HTR-8/SVneo (cell line): Measurements from ENCODE around the gene NECAB2.

Source experiments
- DNase-seq: peaks from one replicate; pipeline ENCODE4 v3.0.0; 2011; ENCODE audit warnings: low spot score, mixed read lengths; ENCODE audit not compliant: insufficient read length
- FAIRE-seq: peaks from 2 replicates; lab custom pipeline; 2011; peaks lifted over from hg19 to GRCh38; lab: Jason Lieb, UNC

The NECAB2 gene

DNA sequence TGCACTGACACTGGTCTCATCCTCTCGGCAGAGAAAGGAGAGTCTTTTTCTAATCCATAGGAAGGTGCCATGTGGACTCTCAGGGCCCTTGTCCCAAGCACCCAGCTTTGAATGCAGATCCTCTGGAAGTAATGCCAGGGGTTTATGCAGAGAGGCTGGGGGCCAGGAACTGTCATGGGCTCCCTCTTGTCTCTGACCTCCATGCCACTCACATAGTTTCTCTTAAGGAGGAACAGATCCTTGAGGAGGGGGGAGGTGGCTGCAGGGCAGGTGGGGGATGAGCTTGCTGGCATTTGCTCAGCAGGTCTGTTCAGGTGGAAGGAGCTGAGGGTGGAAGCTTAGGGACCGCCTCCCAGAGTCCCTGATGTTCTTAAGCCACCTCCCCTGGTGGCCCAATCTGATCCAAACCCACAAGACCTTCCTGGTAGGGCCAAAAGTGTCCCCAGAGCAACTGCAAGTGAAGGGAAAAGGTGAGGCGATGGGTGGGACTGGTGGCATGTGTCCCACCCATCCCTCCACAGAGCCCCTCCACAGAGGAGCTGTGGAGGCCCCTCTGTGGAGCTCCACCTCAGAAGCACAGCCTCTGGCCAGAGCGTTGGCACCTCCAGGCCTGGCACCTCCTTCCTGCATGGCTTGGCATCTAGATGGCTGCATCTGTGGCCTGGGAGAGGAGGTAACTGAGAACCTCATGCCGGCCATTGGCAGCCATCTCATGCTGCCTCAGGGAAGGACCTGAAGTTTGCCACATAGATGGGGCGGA is 9.2 kb downstream of the NECAB2 start:
- DNase-seq (no peak), FAIRE-seq (no peak)

DNA sequence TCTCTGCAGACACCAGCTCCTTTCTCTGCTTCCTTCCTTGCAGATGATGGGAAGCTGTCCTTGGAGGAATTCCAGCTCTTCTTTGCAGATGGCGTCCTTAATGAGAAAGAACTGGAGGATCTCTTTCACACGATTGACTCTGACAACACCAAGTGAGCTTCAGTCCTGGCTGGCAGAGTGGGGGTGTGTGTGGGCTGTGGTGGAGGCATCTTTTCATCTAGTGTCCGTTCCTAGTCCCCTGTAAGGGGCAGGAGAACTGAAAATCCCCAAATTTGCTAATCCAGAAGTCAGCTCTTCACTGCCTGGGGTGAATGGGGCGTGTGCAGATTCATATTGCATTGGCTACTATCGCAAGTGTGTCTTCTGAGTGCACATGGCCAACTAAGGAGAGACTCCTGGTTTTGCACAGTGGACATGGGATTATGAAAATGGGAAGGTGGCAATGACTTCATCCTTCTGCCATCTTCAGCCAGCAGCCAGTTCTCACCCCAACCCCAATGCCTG is 10.4 kb downstream of the NECAB2 start:
- DNase-seq (no peak), FAIRE-seq (no peak)

DNA sequence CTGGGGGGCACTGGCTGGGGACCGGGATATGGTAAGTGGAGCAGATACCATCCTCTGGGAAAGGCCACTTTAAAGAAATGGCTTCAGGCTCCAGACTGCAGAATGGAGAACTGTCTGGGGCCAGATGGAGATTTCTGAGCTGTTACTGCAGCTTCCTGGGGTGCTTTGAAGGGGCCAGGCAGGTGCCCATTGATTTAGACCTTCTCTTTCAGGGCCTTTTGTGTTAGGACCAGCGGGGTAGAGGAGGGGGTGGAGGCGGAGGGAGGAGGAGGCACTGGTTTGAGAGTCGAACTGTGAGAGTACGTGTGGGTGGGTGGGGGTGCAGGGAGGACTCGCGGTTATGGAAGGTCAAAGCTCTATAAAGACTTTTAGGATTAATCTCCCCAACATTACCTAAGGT is 11.4 kb downstream of the NECAB2 start:
- no peak for FAIRE-seq
- no peak for DNase-seq

DNA sequence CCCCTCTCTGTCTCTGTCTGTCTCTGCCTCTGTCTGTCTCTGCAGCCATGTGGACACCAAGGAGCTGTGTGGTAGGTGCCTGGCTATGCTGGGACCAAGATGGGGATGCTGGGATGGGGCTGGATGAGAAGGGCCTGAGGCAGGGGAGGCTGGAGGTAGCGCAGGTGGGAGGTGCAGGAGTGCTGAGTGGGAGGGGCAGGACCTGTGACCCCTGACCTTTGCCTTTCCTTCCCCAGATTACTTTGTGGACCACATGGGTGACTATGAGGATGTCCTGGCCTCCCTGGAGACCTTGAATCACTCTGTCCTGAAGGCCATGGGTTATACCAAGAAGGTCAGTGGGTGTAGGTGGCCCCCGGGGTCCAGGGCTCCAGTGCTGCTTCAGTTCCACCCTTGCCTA is 12.8 kb downstream of the NECAB2 start:
- FAIRE-seq (no peak), DNase-seq (no peak)

DNA sequence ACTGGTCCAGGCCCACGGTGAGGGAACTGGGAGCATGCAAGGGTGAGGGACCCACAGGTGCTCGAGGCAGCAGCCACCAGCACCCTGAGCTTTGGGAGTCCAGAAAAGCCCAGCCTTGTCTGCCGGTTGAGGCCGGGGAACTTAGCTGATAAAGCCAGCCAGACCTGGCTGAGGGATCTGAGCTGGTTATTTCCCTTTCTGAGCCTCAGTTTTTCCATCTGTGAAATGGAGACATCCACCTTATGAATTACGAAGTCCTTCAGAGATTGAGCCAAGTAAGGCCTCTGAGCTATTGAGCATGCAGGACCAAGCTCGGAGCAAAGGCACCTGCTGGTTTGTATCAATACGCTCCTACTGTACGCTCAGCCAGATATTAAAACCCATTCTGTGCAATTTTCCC is 13.8 kb downstream of the NECAB2 start:
- FAIRE-seq (no peak), DNase-seq (no peak)

DNA sequence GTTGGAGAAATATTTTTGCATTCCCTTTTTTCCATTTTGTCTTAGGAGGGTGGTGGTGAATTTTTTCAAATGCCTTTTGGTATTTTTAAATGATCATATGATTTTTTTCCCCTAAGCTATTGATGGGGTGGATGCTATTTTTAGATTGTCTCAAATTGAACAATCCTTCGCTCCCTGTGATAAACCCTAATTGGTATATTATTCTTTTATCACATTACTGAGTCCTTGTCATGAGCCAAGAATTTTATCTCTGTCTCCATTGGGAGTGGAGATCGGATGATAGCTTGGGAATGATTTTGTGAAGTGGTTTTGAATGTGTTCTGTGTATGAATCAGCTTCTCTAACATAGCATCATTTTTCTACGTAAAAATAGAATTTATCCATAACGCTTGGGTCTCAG is 15.4 kb downstream of the NECAB2 start:
- FAIRE-seq (no peak), DNase-seq (no peak)

DNA sequence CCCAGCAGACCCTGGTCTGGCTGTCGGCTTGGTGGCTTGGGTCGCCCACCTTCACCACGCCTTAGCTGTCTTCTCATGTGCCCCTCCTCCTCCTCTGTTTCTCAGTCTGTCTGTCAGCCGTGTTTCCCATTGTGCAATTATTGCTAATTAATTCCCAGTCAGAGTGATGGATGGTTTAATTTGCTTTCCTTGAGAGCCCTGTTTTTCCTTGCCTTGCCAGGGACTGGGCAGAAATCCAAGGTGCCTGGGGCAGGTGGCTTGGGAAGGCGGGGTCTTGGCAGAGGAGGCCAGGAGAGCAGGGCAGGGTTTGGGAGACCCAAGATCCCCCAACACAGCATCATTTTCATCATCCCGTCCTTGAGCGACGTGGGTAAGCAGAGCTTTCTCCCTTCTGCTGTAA is 21.3 kb downstream of the NECAB2 start:
- no peak for FAIRE-seq
- DNase-seq, result no peak

DNA sequence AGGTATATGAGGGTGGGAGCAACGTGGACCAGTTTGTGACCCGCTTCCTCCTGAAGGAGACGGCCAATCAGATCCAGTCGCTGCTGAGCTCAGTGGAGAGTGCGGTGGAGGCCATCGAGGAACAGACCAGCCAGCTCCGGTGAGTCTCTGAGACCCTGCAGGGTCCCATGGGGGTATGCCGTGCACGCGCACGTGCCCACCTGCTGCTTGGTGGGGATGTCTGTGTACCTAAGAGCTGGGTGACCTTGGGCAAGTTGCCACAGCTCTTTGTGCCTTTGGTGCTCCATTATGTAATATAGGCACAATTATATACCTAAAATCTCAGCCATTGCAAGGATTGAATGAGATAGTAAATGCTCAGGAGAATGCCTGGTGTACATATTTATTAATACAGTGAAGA is 22.4 kb downstream of the NECAB2 start:
- FAIRE-seq, result no peak

DNA sequence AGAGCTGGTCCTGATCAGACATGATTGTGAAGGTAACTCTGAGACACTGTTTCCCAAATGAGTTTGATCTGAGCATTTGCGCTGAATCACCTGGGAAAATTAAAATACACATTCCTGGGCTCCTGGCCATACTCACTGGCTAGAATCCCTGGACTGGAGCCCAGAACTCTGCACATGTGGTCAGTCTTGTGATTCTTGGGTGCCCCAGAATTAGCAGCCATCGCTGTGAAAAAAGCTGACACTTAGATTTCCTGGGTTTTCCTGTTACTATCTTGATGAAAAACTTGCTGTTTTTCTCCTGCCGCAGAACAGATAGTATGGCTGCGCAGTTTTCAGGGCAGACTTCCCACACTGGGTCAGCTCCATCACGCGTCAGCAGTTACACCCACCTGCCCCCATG is 24.6 kb downstream of the NECAB2 start:
- DNase-seq (no peak), FAIRE-seq (no peak)

More for the DNA sequence above, 22.4 kb downstream of the NECAB2 start:
- no peak for DNase-seq

DNA sequence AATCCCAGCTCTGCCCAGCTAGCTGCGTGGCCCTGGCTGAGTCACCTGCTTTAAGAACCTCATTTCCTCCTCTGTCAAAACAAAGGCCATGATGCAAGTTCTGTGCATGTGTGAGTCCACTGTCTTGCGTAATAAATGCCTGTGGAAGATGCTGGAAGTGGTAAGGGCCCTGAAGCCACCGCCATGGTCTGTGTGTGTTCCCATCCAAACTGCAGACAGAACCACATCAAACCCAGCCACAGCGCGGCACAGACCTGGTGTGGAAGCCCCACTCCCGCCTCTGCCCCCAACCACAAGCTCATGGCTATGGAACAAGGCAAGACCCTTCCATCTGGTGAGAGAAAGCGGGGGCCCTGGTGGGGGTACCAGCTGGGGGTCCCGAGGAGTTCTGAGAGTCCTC is 26.0 kb downstream of the NECAB2 start:
- DNase-seq (peak; percentile 58), FAIRE-seq (no peak)

DNA sequence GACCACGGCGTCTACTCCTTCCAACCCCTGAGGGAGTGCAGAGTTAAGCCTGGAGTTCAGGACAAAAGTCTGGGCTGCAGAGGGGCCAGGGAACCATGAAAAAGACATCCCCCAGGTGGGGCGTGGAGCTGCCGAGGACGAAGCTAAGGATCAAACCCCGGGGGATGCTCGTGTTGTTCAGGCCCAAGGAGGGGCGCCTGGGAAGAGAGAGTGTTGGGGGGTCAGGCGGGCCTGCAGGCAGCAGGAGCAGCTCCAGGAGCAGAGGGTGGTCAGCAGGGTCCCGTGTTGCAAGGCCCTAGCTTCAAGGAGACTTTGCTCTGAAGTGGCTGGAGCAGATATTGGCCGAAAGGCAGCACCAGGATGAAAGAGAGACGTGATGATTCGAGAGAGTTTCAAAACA is 26.7 kb downstream of the NECAB2 start:
- FAIRE-seq, result no peak
- DNase-seq, result no peak

DNA sequence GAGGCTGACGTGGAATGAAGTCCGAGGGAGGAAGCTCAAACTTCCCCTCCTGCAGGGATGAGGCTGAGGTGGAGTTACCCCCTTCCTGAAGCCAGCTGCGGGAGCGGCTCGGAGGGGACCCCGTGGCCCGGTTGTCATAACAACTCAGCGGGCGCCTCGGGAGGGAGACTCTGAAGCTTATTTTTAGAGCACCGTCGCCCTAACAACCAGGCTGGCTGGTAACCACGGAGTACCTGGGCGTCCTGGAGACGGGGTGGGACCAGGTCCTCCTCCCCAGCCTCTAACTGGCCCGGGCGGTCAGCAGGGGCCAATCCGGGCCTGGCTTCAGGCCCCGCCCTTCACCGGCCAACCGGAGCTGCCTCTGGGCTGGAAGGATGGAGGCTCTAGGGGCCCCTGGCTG is 27.7 kb downstream of the NECAB2 start:
- DNase-seq (no peak), FAIRE-seq (no peak)

DNA sequence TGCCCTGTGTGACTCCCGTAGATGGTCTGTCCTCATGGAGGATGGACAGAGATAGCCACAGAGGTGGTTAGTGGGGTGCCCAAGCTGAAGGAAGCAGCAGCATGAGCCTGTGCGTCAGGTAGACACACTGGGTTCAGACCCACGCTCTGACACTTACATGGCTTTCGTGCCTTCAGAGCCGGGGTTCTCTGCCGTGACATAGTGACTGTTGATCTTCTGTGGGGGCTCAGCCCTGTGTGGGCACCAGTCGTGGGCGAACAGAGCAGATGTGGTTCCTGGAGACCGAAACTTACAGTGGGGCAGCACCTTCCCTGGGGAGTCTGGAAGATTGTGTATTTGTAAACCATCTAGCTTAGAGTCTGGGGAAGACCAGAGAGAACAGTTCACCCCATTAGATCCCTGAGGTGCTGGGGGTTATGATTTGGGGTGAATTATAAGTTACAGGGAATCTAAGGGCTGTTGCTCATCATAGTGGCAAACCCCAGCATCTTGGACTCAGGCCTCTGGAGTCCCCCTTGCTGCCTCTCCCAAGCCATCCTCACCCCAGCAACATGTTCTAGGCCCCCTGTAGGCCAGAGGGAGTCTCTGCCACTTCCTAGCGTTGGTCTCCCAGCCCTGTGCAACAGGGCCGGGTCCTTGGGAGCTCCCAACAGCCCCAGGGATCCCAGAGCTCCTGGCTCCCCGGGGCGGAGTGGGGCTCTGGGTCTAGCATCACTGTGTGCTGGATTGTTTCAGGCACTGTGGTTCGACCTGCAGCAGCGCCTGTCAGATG is 28.6 kb downstream of the NECAB2 start:
- FAIRE-seq (no peak), DNase-seq (no peak)

DNA sequence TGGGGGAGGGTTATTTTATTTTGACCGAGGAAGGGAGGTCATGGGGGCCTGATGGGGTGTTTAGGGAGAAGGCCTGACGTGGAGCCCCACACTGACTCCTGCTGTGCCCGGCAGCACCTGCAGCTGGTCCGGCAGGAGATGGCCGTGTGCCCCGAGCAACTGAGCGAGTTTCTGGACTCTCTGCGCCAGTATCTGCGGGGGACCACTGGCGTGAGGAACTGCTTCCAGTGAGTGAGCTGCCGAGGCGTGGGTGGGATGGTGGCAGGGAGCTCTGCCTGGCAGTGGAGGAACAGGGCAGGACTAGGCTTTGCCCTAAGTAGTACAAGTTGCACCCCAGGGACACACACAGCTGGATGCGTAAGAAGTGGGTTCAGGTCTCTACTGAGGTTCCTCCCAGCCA is 30.0 kb downstream of the NECAB2 start:
- no peak for DNase-seq
- FAIRE-seq, result no peak

DNA sequence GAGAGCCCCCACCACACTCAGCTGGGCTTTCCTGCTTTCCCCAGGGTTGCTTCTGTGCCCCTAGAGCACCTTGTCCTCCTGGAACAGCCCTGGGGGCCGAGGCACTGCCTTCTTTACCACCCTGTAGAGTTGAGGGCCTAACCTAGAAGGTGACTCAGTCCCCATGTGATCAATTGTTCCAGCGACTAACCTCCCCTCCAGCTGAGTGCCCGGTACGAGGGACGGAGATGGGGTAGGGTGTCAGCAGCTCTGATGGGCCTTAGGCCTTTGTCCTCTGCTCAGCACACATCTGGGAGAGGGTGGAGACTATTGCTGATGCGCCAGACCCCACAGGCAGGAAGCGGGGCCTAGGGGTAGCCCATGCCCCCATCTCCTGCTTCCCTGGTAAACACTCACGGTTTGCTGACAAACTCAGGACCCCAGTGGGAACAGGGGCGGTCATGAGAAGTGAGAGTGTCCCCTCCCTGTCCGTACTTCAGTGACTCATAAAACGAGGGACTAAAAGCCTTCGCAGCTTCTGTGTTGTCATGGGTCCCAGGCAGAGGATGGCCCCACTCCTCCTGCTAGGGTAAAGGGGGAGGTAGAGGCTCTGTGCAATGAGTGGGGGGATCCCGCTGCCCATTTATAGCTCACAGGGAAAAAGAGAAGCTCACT is 33.1 kb downstream of the NECAB2 start:
- FAIRE-seq, result no peak
- no peak for DNase-seq

DNA sequence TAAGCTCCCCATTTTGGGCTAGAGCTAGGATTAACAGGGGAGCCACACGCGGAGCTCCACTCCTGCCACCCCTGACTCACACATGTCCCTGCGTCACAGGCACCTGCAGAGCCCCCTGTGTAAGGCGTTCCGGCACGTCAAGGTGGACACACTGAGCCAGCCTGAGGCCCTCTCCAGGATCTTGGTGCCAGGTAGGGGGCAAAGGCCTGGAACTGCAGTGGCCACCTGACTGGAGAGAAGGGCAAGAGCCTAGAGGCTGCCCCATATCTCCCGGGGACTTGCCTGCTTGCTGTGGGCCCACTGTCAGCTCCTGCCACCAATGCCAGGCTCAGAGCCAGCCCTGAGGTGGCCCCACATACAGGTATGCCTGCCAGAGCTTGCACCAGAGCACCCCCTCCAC is 33.7 kb downstream of the NECAB2 start:
- no peak for FAIRE-seq
- DNase-seq, result no peak

DNA sequence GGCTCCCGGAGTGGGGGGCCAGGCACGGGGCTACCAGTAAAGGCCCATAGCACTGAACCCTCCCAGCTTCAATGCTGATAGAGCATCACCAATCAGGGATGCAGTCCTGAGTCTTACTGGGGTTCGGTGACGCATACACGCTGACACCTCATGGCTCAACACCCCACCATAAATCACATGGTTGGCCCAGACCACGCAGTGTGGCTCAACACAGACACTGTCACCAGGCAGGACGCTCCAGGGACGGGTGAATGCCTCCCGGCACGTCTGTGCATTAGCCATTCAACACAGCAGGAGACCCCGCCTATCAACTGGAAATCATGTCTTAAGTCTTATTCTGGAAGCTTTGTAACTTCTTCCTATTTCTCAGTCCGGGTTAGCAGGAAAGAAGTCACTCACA is 35.0 kb downstream of the NECAB2 start:
- DNase-seq (no peak), FAIRE-seq (peak; percentile 44)

DNA sequence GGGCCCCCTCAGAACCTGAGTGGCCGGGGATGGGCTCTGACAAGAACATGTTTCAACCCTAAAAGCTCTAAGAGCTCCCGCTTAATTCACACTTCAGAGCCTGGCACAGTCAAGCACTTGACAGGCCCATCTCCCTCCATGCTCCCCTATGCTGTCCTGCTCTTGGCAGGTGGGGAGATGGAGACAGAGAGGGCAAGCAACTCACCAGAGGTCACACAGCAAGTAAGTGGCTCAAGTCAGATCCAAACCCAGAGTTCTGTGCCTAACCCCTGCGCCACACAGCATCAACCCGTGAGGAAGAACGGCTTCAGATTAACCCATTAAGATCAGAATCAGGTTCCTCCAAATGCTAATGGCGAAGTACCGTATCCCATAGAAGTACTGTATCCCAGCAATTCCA is 36.4 kb downstream of the NECAB2 start:
- FAIRE-seq (no peak), DNase-seq (no peak)

DNA sequence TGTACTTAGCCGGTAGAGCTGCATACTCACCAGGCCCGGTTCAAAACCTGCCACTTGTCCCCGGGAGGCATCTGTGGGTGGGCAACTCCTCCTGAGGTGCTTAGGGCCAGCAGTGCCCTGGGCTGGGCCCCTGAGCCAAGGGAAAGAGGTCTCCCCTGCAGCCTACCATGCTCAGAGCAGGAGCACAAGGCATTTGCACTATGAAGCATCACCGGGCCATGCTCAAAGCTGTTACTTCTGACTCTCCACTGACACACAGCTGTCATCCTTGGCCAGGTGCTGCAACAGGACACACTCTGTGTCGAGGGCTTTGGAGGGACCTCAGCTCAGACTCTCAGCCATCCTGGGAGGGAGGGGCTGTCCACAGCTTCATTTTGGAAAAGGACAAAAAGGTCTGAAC is 37.3 kb downstream of the NECAB2 start:
- no peak for DNase-seq
- FAIRE-seq, result peak; percentile 44

DNA sequence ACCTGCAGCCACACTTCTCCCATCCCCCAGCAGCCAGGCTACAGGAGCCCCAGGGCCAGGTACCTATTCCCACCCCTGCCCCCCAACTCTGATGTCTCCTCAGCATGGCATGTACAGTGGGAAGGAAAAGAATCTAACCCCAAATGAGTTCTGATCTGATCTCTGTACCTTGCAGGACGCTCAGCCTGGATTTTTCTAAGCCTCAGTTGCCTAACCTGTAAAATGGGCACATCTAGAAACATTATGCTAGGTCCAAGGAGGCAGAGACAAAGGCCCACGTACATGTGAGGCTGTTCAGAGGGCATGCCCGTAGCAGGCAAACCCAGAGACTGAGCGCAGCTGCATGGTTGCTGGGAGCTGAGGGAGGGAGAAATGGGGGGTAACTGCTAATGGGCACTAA is 39.5 kb downstream of the NECAB2 start:
- no peak for FAIRE-seq
- no peak for DNase-seq

DNA sequence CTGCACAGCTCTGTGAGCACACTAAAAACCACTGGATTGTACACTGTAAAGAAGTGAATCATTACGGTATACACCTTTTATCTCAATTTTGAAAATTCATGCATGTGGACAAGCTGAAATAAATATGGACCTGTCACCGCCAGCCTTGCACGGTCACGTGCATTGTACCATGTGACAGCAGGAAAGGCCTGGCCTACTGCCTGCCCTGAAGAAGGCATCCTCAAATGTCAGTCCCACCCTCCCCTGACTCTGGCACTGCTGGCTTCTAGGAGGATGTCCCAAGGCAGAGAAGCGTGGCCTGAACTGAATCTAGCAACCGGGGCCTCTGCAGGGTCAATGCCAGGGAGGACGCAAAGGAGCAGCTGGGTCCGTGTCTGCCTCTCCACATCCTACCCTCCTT is 39.9 kb downstream of the NECAB2 start:
- FAIRE-seq, result no peak

More for the DNA sequence above, 39.9 kb downstream of the NECAB2 start:
- DNase-seq, result no peak
